Measurements from ENCODE around the gene SRRM4.

SRRM4 gene

DNA sequence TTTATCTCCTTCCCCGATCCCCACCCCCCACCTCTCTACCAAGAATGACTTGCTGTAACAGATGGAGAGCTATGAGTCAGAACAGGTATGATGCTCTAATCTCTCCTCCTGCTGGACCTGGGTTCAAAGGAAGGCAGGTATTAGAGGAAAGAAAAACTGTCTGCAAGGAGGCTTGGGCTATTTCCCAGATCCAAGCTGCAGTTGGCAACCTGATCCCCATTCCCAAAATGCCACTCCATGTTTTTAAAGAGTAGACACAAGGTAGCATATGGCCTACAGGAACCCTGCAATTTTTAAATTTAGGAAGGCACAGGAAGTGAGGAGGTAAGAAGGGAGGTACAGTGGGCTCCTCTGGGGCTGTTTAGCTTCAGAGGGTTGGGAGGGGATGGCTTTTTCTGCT lies 33.0 kb downstream of the SRRM4 start:
- Histone ChIP-seq H3F3A (ENCODE audit: control insufficient read depth, insufficient read depth) (no peaks in the 10 kb centered on the region), H3K79me2 (ENCODE audit: control insufficient read depth, low read length) (no peaks in the 10 kb centered on the region), H3K4me3 (ENCODE audit: low read length) (no peak overlapping the region), H3K27ac (ENCODE audit: low read depth, low read length) (no peak overlapping the region), H3K4me2 (ENCODE audit: low read length) (no peak overlapping the region), H4K20me1 (ENCODE audit: control insufficient read depth, insufficient read depth, low read depth, low read length) (no peaks in the 10 kb centered on the region), H3K4me1 (ENCODE audit: control insufficient read depth, low read length) (no peaks in the 10 kb centered on the region), H3K9me3 (ENCODE audit: control insufficient read depth, insufficient read depth, low read length) (no peaks in the 10 kb centered on the region), H3K36me3 (ENCODE audit: control insufficient read depth, low read length) (no peaks in the 10 kb centered on the region), H3K27me3 (ENCODE audit: control insufficient read depth, low read length) (no peaks in the 10 kb centered on the region), H3K9me2 (replicated peaks; ENCODE audit: control insufficient read depth, low read length) (no peaks in the 10 kb centered on the region)
- TF ChIP-seq, protein P1, sequence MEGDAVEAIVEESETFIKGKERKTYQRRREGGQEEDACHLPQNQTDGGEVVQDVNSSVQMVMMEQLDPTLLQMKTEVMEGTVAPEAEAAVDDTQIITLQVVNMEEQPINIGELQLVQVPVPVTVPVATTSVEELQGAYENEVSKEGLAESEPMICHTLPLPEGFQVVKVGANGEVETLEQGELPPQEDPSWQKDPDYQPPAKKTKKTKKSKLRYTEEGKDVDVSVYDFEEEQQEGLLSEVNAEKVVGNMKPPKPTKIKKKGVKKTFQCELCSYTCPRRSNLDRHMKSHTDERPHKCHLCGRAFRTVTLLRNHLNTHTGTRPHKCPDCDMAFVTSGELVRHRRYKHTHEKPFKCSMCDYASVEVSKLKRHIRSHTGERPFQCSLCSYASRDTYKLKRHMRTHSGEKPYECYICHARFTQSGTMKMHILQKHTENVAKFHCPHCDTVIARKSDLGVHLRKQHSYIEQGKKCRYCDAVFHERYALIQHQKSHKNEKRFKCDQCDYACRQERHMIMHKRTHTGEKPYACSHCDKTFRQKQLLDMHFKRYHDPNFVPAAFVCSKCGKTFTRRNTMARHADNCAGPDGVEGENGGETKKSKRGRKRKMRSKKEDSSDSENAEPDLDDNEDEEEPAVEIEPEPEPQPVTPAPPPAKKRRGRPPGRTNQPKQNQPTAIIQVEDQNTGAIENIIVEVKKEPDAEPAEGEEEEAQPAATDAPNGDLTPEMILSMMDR (IDR thresholded peaks at IDR 0.05; ENCODE audit: low read depth, low read length, poor library complexity, severe bottlenecking) = no peak
- no peak for TF ChIP-seq EZH2phosphoT487 (IDR thresholded peaks at IDR 0.05; ENCODE audit: borderline replicate concordance, low read length)

DNA sequence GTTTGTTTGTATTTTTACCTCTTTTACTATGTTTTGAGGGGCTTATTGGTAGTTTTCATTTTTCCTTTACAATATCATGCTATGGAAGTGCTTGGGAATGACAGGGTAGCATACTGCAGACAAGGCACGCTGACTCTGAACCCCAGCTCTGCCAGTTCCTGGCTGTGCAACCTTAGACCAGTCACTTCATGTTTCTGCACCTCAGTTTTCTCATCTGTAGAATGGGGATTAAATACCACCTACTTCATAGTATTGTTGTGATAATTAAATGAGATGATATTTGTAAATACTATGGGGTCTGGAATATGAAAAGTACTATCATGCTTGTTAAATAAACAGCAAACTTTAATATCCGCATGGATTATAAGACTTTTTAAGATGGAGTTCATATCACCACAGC lies 35.4 kb downstream of the SRRM4 start:
- H3K4me3 ChIP-seq (ENCODE audit: low read length) = no peak overlapping the region
- H3K4me2 ChIP-seq (ENCODE audit: low read length) = no peak overlapping the region
- no peaks in the 10 kb centered on the region for H4K20me1 ChIP-seq (ENCODE audit: control insufficient read depth, insufficient read depth, low read depth, low read length)
- H3K4me1 ChIP-seq (ENCODE audit: control insufficient read depth, low read length) = no peaks in the 10 kb centered on the region
- H3K27me3 ChIP-seq (ENCODE audit: control insufficient read depth, low read length) = no peaks in the 10 kb centered on the region
- TF ChIP-seq, protein P1 (IDR thresholded peaks at IDR 0.05; ENCODE audit: low read depth, low read length, poor library complexity, severe bottlenecking) = no peak
- no peak for TF ChIP-seq EZH2phosphoT487 (IDR thresholded peaks at IDR 0.05; ENCODE audit: borderline replicate concordance, low read length)
- no peaks in the 10 kb centered on the region for H3K9me2 ChIP-seq (replicated peaks; ENCODE audit: control insufficient read depth, low read length)
- H3K79me2 ChIP-seq (ENCODE audit: control insufficient read depth, low read length) = no peaks in the 10 kb centered on the region
- no peak overlapping the region for H3K27ac ChIP-seq (ENCODE audit: low read depth, low read length)
- no peaks in the 10 kb centered on the region for H3K9me3 ChIP-seq (ENCODE audit: control insufficient read depth, insufficient read depth, low read length)
- no peaks in the 10 kb centered on the region for H3K36me3 ChIP-seq (ENCODE audit: control insufficient read depth, low read length)
- no peaks in the 10 kb centered on the region for H3F3A ChIP-seq (ENCODE audit: control insufficient read depth, insufficient read depth)

DNA sequence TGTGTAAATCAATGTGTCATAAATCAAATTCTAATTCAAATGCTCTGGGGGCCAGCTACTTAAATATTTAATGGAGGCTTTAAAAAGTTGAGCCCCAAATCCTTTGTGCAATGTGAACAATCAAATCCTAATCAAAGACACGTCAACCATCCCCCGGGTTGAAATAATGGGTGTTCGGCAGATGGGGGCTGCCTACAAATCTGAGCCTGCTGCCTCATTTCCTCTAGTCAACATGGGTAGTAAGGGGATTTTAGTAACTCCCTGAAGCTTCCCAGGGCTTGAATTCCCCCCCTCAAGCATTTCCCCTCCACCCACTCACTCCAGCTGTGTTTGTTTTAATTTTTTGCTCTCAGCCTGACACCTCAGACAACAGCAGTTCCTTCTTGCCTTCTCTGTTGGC lies 37.8 kb downstream of the SRRM4 start:
- H3K4me2 ChIP-seq (ENCODE audit: low read length) = no peak overlapping the region
- H3K79me2 ChIP-seq (ENCODE audit: control insufficient read depth, low read length) = no peaks in the 10 kb centered on the region
- no peaks in the 10 kb centered on the region for H3K36me3 ChIP-seq (ENCODE audit: control insufficient read depth, low read length)
- no peaks in the 10 kb centered on the region for H3K27me3 ChIP-seq (ENCODE audit: control insufficient read depth, low read length)
- TF ChIP-seq EZH2phosphoT487 (IDR thresholded peaks at IDR 0.05; ENCODE audit: borderline replicate concordance, low read length) = no peak
- TF ChIP-seq, protein P1 (IDR thresholded peaks at IDR 0.05; ENCODE audit: low read depth, low read length, poor library complexity, severe bottlenecking) = no peak
- H3K4me1 ChIP-seq (ENCODE audit: control insufficient read depth, low read length) = no peaks in the 10 kb centered on the region
- H3K27ac ChIP-seq (ENCODE audit: low read depth, low read length) = no peak overlapping the region
- H3F3A ChIP-seq (ENCODE audit: control insufficient read depth, insufficient read depth) = no peaks in the 10 kb centered on the region
- H4K20me1 ChIP-seq (ENCODE audit: control insufficient read depth, insufficient read depth, low read depth, low read length) = no peaks in the 10 kb centered on the region
- H3K9me2 ChIP-seq (replicated peaks; ENCODE audit: control insufficient read depth, low read length) = no peaks in the 10 kb centered on the region
- no peak overlapping the region for H3K4me3 ChIP-seq (ENCODE audit: low read length)
- H3K9me3 ChIP-seq (ENCODE audit: control insufficient read depth, insufficient read depth, low read length) = no peaks in the 10 kb centered on the region

Measured in DOHH2 (cell line).